Measurements from ENCODE around the gene ANKS3.

Gene ANKS3

GRCh38 chr16:4734063-4734729 is at the start of gene ANKS3, which contains the start of gene DNAAF8:
ANKS3 (minus strand) TSS chr16:4734271; CDS start chr16:4730149, 4,122 bp downstream.
DNAAF8 (plus strand) TSS chr16:4734537; CDS start chr16:4736515, 1,978 bp downstream.
- no peaks in the 10 kb centered on the region for H3K27me3 ChIP-seq
- no peaks in the 10 kb centered on the region for H3K9me3 ChIP-seq
- peaks cover 19% of the 10 kb centered on the region in 2 experiments for H3K4me1 ChIP-seq (ENCODE audit: control insufficient read depth in 1 of 2, insufficient read depth in 1 of 2, low read depth in 1 of 2, low read length in 1 of 2)
- no peaks in the 10 kb centered on the region for H3K36me3 ChIP-seq
- peak; percentile 33 for TF ChIP-seq CTCF (IDR thresholded peaks at IDR 0.05)
- H3K27ac ChIP-seq: peak within 1 kb of the TSS; percentile 76
- peak within 1 kb of the TSS; percentile 82 to 97 for H3K4me3 ChIP-seq (ENCODE audit: low read depth in 1 of 2, low read length in 1 of 2)

- Histone ChIP-seq H3K4me1 (ENCODE audit: control insufficient read depth in 1 of 2, insufficient read depth in 1 of 2, low read depth in 1 of 2, low read length in 1 of 2) (peaks cover 0 to 7% of the 10 kb centered on the region in 2 experiments), H3K9me3 (no peaks in the 10 kb centered on the region), H3K36me3 (no peaks in the 10 kb centered on the region), H3K27me3 (no peaks in the 10 kb centered on the region), H3K27ac (no peak overlapping the region), H3K4me3 (ENCODE audit: low read depth in 1 of 2, low read length in 1 of 2) (no peak overlapping the region)
- no peak for TF ChIP-seq CTCF (IDR thresholded peaks at IDR 0.05)
Observed at GRCh38 chr16:4783251-4783950, 49.3 kb upstream of the ANKS3 start.

GRCh38 chr16:4780235-4780634 is 46.2 kb upstream of the ANKS3 start:
- H3K4me3 ChIP-seq (ENCODE audit: low read depth in 1 of 2, low read length in 1 of 2): no peak overlapping the region
- H3K27me3 ChIP-seq: no peaks in the 10 kb centered on the region
- H3K36me3 ChIP-seq: no peaks in the 10 kb centered on the region
- no peaks in the 10 kb centered on the region for H3K9me3 ChIP-seq
- TF ChIP-seq CTCF (IDR thresholded peaks at IDR 0.05): no peak
- H3K27ac ChIP-seq: no peak overlapping the region
- H3K4me1 ChIP-seq (ENCODE audit: control insufficient read depth in 1 of 2, insufficient read depth in 1 of 2, low read depth in 1 of 2, low read length in 1 of 2): peaks cover under 1 to 9% of the 10 kb centered on the region in 2 experiments

- H3K36me3 ChIP-seq: no peaks in the 10 kb centered on the region
- no peak overlapping the region for H3K4me3 ChIP-seq (ENCODE audit: low read depth in 1 of 2, low read length in 1 of 2)
- TF ChIP-seq CTCF (IDR thresholded peaks at IDR 0.05): no peak
- peaks cover 11 to 18% of the 10 kb centered on the region in 2 experiments for H3K4me1 ChIP-seq (ENCODE audit: control insufficient read depth in 1 of 2, insufficient read depth in 1 of 2, low read depth in 1 of 2, low read length in 1 of 2)
- H3K27me3 ChIP-seq: no peaks in the 10 kb centered on the region
- H3K27ac ChIP-seq: no peak overlapping the region
- no peaks in the 10 kb centered on the region for H3K9me3 ChIP-seq
Observed at GRCh38 chr16:4778050-4778392, 44.0 kb upstream of the ANKS3 start.

GRCh38 chr16:4777339-4778049 is 43.4 kb upstream of the ANKS3 start:
- no peak overlapping the region for H3K27ac ChIP-seq
- no peak overlapping the region for H3K4me3 ChIP-seq (ENCODE audit: low read depth in 1 of 2, low read length in 1 of 2)
- TF ChIP-seq CTCF (IDR thresholded peaks at IDR 0.05): no peak
- H3K27me3 ChIP-seq: no peaks in the 10 kb centered on the region
- no peaks in the 10 kb centered on the region for H3K36me3 ChIP-seq
- H3K9me3 ChIP-seq: no peaks in the 10 kb centered on the region
- H3K4me1 ChIP-seq (ENCODE audit: control insufficient read depth in 1 of 2, insufficient read depth in 1 of 2, low read depth in 1 of 2, low read length in 1 of 2): peaks cover 11 to 18% of the 10 kb centered on the region in 2 experiments
